Sigmoid colon (tissue), 7 donors: ENCODE results near the gene MGRN1. TPM values are rescaled to one million over a fixed set of nuclear protein-coding genes. Genes with fewer than 3 reads are reported as not detected.

Source experiments
- DNase-seq: peaks from one replicate; pipeline ENCODE4 v3.0.0-alpha.2; 2019
- H3K27ac ChIP-seq, 4 donors: fragments of 200-600 bp; sonication (generic); one replicate each; pipeline ENCODE4 v1.5.1; 2016 to 2019; ENCODE audit warnings: mild to moderate bottlenecking in 1 of 4
- H3K27me3 ChIP-seq, 3 donors: fragments of 200-600 bp; sonication (generic); one replicate each; pipeline ENCODE4 v1.5.1; 2019; ENCODE audit warnings: mild to moderate bottlenecking in 1 of 3
- H3K36me3 ChIP-seq, 4 donors: fragments of 200-600 bp; sonication (generic); one replicate each; pipeline ENCODE4 v1.5.1; 2016 to 2019
- H3K4me1 ChIP-seq, 4 donors: fragments of 200-600 bp; sonication (generic); one replicate each; pipeline ENCODE4 v1.5.1; 2017 to 2019
- H3K4me3 ChIP-seq, 4 donors: fragments of 200-600 bp; sonication (generic); one replicate each; pipeline ENCODE4 v1.5.1; 2017 to 2019; ENCODE audit warnings: mild to moderate bottlenecking in 2 of 4, moderate library complexity in 1 of 4
- H3K9me3 ChIP-seq, 4 donors: fragments of 200-600 bp in 3 of 4; sonication (generic) in 3 of 4; one replicate each; pipeline versions ENCODE4 v1.5.1 to v1.6.1; 2013 to 2019
- CTCF ChIP-seq, 4 experiments: fragments of 450-650 bp in 3 of 4; fragments of 200-600 bp in 1 of 4; IDR thresholded peaks; one replicate each; pipeline ENCODE4 v1.5.1; 2016 to 2019; ENCODE audit warnings: antibody characterized with exemption in 4 of 4, mild to moderate bottlenecking in 3 of 4, moderate library complexity in 2 of 4
- EP300 ChIP-seq, 4 donors: sonication (generic); formaldehyde crosslinking; IDR thresholded peaks; one replicate each; pipeline ENCODE4 v1.6.1; 2017; ENCODE audit warnings: antibody characterized with exemption in 4 of 4
- POLR2A ChIP-seq, 2 donors: fragments of 450-650 bp; IDR thresholded peaks; one replicate each; pipeline ENCODE4 v1.6.1; 2016; ENCODE audit warnings: antibody characterized with exemption in 2 of 2, mild to moderate bottlenecking in 2 of 2, moderate library complexity in 2 of 2
- POLR2AphosphoS5 ChIP-seq, 4 donors: sonication (generic); formaldehyde crosslinking; IDR thresholded peaks; one replicate each; pipeline ENCODE4 v1.6.1; 2017; ENCODE audit warnings: antibody characterized with exemption in 4 of 4
- WGBS, 2 donors: extraction: QIAGEN DNeasy Blood & Tissue Kit; methylation state at CpG; one replicate each; pipeline ENCODE4 v1.1.7; 2013; 5-methylcytosine and 5-hydroxymethylcytosine counted together
- intact Hi-C: fragments of 100-400 bp; cut with DNase I; formaldehyde crosslinking; loops from one replicate; pipeline ENCODE4 v1.15.1; 2023
- polyA plus RNA-seq, 3 donors: library from polyadenylated mRNA; stranded (reverse); fragments of 200-250 nt; gene quantifications; one replicate each; pipeline ENCODE4 v1.2.3, GENCODE V29; 2013
- total RNA-seq, 4 donors: library from RNA; depleted of rRNA; stranded (reverse); fragments of >200 nt; gene quantifications; one replicate each; pipeline ENCODE4 v1.1.0, GENCODE V29; 2016
- donor health status: healthy with polysubstance abuse.
- donor health status: Bipolar disorder and iron deficiency.
- donor health status: healthy.

The MGRN1 gene
- total and polyA plus RNA-seq, 7 donors: 16.8 to 37.9 (median 28.2) TPM

- intact Hi-C loops: no loop called here
- peaks cover 17 to 96% (median 53%) of the 10 kb centered on the region in 4 donors for H3K36me3 ChIP-seq
- H3K27ac ChIP-seq: no peak overlapping the region
- TF ChIP-seq POLR2AphosphoS5 (IDR thresholded peaks at IDR 0.05): no peak
- no peak for TF ChIP-seq EP300 (IDR thresholded peaks at IDR 0.05)
- no peak for TF ChIP-seq CTCF (IDR thresholded peaks at IDR 0.05)
- no peak for TF ChIP-seq POLR2A (IDR thresholded peaks at IDR 0.05)
- H3K4me3 ChIP-seq: no peak overlapping the region
- no peaks in the 10 kb centered on the region for H3K9me3 ChIP-seq
- no peak for DNase-seq
- peaks cover 0 to 9% (median 9%) of the 10 kb centered on the region in 4 donors for H3K4me1 ChIP-seq
- H3K27me3 ChIP-seq: no peaks in the 10 kb centered on the region
- 68 to 91% methylated on average over 12 of the region's 12 CpGs for WGBS, 2 donors
These were observed 30.5 kb downstream of the MGRN1 start for GRCh38 chr16:4654964-4655590.

GRCh38 chr16:4655801-4656200, 31.2 kb downstream of the MGRN1 start:
- intact Hi-C loops: no loop called here
- Histone ChIP-seq H3K4me1 (peaks cover 0 to 16% (median 15%) of the 10 kb centered on the region in 4 donors), H3K27me3 (no peaks in the 10 kb centered on the region), H3K4me3 (no peak overlapping the region), H3K36me3 (peaks cover 17 to 91% (median 53%) of the 10 kb centered on the region in 4 donors), H3K27ac (no peak overlapping the region), H3K9me3 (no peaks in the 10 kb centered on the region)
- 96 to 97% methylated on average over 6 of the region's 6 CpGs for WGBS, 2 donors
- no peak for TF ChIP-seq POLR2A (IDR thresholded peaks at IDR 0.05)
- TF ChIP-seq POLR2AphosphoS5 (IDR thresholded peaks at IDR 0.05): no peak
- no peak for TF ChIP-seq CTCF (IDR thresholded peaks at IDR 0.05)
- no peak for TF ChIP-seq EP300 (IDR thresholded peaks at IDR 0.05)
- no peak for DNase-seq

GRCh38 chr16:4656221-4656620, 31.6 kb downstream of the MGRN1 start:
- Histone ChIP-seq H3K36me3 (peaks cover 17 to 86% (median 50%) of the 10 kb centered on the region in 4 donors), H3K4me3 (no peak overlapping the region), H3K9me3 (no peaks in the 10 kb centered on the region), H3K27ac (no peak overlapping the region), H3K4me1 (peaks cover 0 to 17% (median 15%) of the 10 kb centered on the region in 4 donors), H3K27me3 (no peaks in the 10 kb centered on the region)
- no peak for DNase-seq
- WGBS, 2 donors: 95 to 96% methylated on average over 12 of the region's 12 CpGs
- intact Hi-C loops: no loop called here
- no peak for TF ChIP-seq CTCF (IDR thresholded peaks at IDR 0.05)

GRCh38 chr16:4656695-4657686, 32.4 kb downstream of the MGRN1 start:
- peaks cover 0 to 17% (median 15%) of the 10 kb centered on the region in 4 donors for H3K4me1 ChIP-seq
- no peak for DNase-seq
- no peaks in the 10 kb centered on the region for H3K9me3 ChIP-seq
- H3K27ac ChIP-seq: no peak overlapping the region
- 96 to 97% methylated on average over 25 of the region's 25 CpGs for WGBS, 2 donors
- intact Hi-C loops: no loop called here
- no peak overlapping the region for H3K4me3 ChIP-seq
- no peak for TF ChIP-seq POLR2AphosphoS5 (IDR thresholded peaks at IDR 0.05)
- no peak for TF ChIP-seq EP300 (IDR thresholded peaks at IDR 0.05)
- no peak for TF ChIP-seq CTCF (IDR thresholded peaks at IDR 0.05)
- TF ChIP-seq POLR2A (IDR thresholded peaks at IDR 0.05): no peak
- peaks cover 17 to 82% (median 43%) of the 10 kb centered on the region in 4 donors for H3K36me3 ChIP-seq
- H3K27me3 ChIP-seq: no peaks in the 10 kb centered on the region
